ENCODE measurements around the gene TMBIM6.
"Not testable (repeated sequence)": the region's sequence is repeated elsewhere in the genome, so short reads cannot be mapped to it uniquely, and the experiment has no call there.

TMBIM6 gene

DNA sequence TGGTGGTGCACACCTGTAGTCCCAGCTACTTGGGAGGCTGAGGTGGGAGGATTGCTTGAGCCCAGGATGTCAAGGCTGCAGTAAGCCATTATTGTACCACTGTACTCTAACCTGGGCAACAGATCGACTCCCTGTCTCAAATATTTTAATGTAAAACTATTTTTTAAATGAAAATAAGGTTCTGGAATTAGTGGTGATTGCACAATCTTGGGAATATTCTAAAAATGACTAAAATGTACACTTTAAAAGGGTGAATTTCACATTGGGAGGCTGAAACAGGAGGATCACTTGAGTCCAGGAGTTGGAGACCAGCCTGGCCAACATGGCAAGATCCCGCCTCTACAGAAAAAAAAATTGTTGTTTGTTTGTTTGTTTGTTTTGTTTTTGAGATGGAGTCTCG lies 12.9 kb upstream of the TMBIM6 start:
- DNase-seq (ENCODE audit: low spot score) (no peak), FAIRE-seq (no peak)

DNA sequence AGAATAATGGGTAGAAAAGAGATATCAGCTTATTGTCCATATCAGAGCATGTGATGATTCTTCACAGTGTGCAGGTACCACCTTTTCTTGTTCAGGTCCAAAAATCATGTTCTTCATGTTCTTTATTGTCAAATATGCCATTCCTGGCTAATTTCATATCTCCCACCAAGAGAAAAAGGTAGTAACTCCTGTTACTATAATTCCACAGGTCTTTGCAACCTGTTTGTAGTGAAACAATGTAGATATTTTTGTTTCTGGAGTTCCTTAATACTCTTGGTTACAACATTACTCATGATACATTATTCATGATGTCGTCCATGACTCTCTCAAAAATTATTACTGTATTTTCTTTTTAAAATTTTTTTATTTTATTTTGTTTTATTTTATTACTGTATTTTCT lies 11.3 kb upstream of the TMBIM6 start:
- FAIRE-seq (no peak), DNase-seq (ENCODE audit: low spot score) (no peak)

DNA sequence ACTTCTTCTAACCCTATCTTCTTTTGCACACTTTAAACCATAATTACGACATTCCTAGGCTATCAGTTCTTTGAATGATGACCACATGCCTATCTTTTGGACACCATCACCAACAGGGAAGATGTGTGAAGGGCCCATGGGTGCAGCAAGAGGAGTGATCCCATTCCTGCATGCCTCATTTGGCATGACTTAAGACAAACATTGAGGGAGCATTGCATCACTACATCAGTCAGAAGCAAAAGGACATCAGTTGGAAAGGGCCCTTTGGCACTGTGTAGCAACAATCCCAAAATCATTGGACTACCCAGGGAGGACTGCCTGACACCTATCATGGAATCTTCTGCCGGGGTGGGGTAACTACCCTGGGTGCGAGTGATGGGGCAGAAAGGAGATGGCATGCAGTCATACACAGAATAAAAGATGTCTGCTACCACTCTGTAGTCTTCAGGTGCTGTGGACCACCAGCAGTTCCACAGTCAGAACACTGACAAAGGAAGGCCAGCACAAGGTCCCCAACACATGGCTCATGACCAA lies 10.7 kb upstream of the TMBIM6 start:
- FAIRE-seq (no peak), DNase-seq (ENCODE audit: low spot score) (no peak)

DNA sequence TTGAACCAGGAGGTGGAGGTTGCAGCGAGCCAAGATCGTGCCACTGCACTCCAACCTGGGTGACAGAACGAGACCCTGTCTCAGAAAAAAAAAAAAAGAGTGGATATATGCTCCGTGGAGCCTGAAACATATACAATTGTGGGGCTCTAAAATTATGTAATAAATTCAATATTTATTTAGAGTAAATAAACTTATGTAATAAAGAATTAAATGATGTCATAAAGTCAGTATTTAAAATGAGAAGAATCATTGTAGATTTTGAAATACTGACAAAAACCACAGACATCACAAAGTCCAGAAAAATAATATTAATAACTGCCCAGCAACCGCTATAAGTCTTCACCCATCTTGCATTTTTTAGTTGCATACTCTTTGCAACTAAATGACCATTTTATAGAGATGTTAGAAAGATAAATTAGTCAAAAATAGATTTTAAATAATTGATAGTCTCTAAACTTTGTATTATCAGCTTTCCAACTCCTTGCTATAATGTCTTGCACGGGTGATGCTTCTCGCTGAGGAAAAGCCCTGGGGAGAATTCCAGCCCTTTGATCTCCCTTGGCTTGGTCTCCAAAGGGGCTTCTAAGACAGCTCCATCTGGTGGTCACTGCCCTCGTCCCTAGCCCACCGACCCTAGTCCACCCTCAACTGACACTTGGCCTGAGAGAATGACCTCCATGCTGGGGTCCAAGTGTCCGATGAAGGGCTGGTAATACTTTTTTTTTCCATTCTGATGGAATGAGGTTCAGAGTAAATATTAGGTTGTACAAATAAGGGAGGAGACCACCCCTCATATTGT lies 7.9 kb upstream of the TMBIM6 start:
- FAIRE-seq (no peak), DNase-seq (ENCODE audit: low spot score) (no peak)

DNA sequence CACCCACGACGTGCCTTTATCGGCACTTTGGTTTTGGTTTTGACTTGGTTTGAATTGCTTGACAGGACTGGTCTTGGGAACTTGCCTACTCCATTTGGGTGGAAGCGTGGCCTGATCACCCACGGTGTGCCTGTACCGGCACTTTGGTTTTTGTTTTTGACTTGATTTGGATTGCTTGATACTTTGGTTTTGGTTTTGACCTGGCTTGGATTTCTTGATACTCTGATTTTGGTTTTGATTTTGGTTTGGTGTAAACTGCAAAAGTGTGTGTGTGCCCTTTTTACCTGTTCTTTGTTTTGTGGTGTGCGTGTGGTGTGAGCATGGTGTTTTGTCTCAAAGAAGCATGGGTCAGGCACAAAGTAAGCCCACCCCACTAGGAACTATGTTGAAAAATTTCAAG lies 6.5 kb upstream of the TMBIM6 start:
- not testable (repeated sequence) for DNase-seq (ENCODE audit: low spot score); FAIRE-seq

DNA sequence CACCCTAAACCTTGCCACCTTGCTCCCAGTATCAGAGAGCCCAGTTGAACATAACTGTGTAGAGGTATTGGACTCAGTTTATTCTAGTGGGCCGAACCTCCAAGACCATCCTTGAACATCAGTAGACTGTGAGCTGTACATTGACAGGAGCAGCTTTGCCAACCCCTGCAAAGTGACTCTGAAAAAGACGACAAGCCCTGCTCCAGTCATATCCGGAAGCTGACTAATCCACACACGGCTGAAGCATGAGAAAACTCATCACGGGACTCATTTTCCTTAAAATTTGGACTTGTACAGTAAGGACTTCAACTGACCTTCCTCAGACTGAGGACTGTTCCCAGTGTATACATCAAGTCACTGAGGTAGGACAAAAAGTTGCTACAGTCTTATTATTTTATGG lies 2.6 kb upstream of the TMBIM6 start:
- not testable (repeated sequence) for DNase-seq (ENCODE audit: low spot score); FAIRE-seq

DNA sequence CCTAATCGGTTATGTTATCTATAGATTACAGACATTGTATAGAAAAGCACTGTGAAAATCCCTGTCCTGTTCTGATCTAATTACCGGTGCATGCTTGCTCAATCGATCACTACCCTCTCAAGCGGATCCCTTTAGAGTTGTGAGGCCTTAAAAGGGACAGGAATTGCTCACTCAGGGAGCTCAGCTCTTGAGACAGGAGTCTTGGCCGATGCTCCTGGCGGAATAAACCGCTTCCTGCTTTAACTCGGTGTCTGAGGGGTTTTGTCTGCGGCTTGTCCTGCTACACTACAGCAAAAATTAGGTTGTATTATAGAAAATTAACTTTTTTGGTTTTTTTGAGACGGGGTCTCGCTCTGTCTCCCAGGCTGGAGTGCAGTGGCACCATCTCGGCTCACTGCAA lies 1.1 kb upstream of the TMBIM6 start:
- not testable (repeated sequence) for DNase-seq (ENCODE audit: low spot score); FAIRE-seq

DNA sequence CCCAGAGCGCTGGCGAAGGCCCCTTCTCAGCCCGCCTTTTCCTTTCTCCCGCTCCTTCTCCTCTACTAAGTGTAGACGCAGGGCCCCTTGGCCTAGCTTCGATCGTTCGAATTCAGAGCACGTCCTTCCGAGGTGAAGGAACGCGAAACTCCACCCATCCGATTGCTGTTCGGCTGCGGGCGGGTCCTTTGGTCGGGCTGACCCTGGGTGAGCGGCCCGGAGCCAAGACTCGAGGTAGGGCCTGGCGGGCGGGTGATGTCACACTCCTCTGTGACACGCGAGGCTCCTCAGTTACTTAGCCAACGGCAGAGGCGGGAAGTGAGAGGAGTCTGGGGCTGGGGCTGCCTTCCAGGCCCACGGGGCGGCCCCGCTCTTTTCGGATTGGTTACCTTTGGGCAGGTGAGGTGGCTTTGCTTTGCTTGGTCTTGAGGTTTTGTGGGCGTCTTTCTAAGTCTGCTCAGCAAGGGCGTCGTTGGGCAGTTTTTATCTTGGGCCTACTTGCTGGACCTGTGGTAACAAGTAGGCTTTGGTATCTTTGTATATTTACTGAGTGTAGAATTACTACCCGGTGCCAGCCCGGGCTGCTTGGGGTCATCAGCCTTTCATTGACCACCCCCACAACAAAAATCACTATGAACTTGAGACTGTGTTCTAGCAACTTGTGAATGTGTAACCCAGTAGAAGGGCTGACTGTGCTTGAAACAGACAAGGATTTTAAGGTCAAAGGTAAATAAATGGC lies 694 bp downstream of the TMBIM6 start:
- peak; percentile 76 for DNase-seq (ENCODE audit: low spot score)
- FAIRE-seq: no peak

DNA sequence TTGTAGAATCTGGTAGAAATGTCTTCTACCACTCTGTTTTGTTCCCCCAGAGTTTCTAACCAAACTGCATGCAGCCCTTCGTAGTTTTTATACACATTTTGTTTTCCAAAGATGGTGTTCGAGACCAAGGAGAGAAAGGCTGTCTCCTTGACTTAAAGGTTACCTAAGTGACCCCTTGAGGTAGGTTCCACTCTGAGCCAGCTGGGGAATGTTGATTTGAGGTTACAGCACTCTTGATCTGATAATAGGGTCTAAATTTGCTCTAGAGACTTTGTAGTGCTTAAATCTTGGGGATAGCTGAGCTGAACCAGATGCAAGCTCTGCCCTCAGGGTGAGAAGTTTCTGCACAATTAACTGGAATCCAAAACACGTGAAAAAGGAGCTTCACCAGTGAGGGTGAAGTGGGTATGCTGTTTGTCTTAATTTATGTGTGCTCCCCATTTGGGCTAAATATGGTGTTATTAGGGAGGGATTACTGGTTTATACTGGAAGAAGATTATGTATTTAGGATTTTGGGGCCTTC lies 3.1 kb downstream of the TMBIM6 start:
- FAIRE-seq (no peak), DNase-seq (ENCODE audit: low spot score) (no peak)

DNA sequence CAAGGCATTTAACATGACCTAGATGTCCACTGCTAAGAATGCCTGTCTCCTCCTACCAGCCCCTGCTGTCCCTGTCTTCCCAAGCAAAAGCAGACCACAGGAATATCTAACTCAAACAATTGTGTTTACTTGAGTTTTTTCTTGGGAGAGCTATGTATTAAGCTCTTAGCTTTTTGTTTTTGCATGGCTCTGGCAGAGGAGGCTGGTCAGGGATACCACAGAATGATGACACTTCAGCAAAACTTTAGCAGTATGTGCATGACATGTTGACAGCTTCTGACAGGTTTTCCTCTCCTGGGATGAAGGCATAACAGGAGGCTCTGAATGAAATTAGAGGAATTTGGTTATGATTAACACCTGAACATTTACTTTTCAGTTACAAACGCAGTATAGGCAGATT lies 6.9 kb downstream of the TMBIM6 start:
- no peak for FAIRE-seq

DNA sequence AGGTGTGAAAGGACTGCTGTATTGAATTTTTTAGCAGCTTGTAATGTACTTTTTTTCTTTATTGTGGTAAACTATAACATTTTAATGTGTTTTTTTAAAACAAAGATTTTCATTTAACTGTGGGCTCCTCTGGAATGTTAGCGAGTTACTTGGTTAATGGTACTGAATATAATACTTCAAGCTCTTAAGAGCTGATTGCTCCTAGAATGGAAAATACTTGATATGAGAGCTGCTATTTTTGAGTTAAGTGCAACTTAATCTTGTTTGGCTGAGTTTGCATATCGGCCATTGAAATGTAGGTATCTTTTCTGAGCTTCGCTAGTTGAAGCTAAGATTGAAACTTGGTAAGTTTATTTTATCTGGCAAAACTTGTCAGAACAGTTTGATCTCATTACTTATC lies 7.4 kb downstream of the TMBIM6 start:
- FAIRE-seq: no peak
- no peak for DNase-seq (ENCODE audit: low spot score)

More for the DNA sequence above, 6.9 kb downstream of the TMBIM6 start:
- no peak for DNase-seq (ENCODE audit: low spot score)

DNA sequence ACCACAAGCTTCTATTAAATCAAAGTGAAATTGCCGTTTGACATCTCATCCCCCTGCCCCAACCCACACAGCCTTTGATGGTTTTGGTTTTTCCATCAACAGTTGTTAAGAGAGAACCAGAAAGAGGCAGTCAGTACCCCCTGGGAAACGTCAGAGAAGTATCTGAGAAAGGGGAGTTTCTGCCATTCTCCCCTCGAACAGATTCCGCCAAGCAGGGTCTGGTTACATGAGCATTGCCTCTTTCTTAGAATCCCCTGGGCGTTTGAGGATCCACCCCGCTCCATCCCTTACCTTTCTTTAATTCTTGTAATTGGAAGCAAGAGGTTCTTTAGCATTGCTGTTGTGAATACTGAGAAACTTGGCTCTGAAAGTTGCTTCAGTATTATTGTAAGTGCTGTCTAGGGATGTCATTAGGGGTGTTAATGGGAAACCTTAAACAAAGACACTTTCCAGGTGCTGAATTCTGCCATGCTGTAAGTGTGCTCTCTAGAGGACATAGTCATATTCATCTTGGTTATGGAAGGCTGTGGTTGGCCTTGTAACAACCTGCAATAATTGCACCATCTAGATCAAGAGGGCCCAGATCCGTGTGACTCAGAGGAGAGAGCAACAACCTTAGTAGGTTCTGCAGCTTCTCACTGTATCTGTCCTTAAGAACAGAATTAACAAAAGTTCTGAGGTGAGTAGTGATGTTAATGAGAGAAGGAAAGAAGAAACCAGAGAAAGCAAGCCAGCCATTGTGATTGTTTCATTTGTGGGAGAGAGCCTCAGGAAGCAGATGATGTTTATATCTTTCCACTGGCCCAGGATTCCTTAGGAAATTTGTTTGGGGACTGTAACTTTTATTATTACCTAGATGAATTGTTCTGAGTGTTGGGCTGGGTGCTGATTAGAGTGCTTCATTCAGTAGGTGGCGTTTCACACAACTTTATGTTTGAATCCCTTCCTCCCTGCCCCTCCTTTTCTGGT lies 9.0 kb downstream of the TMBIM6 start:
- no peak for FAIRE-seq
- no peak for DNase-seq (ENCODE audit: low spot score)

DNA sequence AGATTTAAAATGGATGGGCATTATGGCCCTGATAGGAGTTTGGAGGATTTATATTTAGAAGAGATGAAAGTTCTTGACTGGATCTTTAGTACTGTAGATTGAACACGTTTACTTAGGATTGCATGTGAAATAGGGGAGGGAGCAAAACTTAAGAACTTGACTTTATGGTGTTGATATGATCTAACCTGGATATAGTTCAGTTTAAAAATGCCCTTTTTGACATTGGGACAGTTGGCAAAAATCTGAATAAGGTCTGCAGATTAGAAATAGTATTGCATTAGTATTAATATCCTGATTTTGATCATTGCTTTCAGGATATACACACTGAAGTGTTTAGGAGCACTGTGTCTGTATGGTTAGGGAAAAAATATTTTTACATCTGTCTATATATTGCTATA lies 9.6 kb downstream of the TMBIM6 start:
- DNase-seq (ENCODE audit: low spot score): no peak

DNA sequence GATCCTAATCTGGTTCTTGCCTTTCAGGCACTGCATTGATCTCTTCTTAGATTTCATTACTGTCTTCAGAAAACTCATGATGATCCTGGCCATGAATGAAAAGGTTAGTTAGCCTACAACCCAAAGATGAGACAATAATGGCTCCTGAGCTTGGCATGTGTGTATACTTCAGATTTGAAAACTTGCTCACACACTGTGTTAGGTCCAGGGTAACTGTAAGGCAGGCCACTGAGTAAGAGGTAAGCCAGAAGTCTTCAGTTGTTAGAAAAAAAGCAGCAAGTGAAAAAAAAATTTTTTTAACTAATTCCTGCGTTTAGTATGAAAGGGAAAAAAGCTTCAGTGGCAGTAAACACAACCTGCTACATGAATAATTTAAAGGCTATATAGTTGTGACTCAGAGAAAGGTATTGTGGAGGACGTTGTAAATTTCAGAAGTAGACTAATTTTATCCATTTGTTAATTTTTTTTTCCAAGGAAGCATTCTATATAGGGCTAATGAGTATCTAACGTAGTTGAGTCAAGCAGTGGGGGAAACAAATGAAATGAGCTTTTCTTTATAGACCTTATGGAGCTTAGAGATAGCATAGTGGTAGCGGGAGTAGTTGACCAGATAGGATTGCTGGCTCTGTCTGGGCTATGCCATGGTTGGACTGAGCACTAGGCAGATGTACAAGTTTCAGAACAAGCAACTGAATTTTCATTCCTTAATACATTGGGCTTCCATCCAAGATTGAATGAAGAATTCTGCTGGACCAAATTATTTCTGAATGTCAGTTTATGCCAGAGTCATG lies 20.5 kb downstream of the TMBIM6 start:
- DNase-seq (ENCODE audit: low spot score) (no peak), FAIRE-seq (no peak)

More for the DNA sequence above, 9.6 kb downstream of the TMBIM6 start:
- no peak for FAIRE-seq

DNA sequence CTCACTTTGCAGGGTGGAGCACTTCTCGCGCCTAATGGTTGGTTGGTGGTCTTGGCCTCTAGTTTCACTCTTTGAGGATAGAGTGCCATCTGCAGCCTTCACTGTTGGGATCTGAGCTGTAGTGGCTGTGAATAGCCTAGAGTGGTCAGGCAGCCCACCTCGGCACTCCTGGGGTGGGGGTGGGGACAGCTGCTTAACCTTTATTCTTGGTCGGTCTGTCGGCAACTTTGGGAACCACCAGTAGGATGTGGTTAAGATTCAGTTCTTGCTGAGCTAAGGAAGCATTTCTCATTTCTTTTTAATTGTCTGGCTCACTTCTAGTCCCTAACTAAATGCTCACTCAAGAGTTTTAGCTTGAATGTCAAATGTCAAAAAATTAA lies 21.1 kb downstream of the TMBIM6 start:
- DNase-seq (ENCODE audit: low spot score): no peak
- FAIRE-seq: no peak

DNA sequence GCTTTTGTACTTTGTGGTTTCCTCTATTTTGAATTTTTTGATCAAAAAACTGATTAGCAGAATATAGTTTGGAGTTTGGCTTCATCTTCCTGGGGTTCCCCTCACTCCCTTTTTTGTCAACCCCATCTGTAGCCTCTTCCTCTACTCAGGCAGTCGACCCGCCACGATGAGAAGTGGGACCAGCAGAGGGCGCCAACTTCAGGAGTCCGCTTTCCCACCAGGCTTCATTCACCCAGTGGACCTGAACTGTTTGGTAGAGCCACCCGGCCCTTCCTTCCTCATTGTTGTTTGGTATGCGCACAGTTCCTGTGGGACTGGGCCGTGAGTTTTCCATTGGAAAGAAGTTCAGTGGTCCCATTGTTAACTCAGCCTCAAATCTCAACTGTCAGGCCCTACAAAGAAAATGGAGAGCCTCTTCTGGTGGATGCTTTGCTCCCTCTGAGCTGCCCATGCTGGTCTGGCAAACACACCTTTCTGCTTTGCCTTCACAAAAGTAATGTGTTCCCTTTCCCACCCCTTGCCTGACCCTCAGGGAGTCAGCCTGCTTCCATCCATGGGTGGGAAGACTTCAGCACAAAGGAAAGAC lies 21.7 kb downstream of the TMBIM6 start:
- DNase-seq (ENCODE audit: low spot score): peak; percentile 68
- no peak for FAIRE-seq

DNA sequence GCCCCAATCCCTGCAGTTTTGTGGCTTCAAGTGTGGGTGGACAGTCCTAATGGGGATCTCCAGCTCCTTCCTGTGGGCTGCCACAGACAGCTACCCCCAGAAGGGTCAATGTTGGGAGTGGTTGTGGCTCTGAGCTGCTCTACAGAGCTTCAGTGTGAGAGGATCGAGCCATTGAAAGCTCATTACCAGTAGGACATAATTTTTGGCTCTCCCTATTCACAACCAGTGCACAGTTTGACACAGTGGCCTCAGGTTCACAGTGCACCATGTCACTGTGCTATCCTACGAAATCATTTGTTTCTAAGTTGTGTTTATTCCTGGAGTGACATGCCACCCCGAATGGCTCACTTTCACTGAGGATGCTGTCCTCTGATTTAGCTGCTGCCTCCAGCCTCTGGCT lies 22.8 kb downstream of the TMBIM6 start:
- FAIRE-seq: no peak

DNA sequence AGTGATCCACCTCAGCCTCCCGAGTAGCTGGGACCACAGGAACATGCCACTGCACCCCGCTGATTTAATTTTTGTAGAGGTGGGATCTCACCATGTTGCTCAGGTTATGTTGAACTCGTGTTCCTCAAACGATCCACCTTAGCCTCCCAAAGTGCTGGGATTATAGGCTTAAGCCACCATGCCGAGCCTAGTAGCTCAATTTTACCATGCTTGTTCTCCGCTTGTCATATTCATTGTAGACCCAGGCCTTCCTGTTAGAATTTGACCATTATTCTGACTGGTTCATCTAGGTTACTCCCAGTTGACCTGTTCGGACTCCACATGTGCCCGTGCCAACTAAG lies 24.7 kb downstream of the TMBIM6 start:
- FAIRE-seq: no peak
- no peak for DNase-seq (ENCODE audit: low spot score)

More for the DNA sequence above, 22.8 kb downstream of the TMBIM6 start:
- no peak for DNase-seq (ENCODE audit: low spot score)

DNA sequence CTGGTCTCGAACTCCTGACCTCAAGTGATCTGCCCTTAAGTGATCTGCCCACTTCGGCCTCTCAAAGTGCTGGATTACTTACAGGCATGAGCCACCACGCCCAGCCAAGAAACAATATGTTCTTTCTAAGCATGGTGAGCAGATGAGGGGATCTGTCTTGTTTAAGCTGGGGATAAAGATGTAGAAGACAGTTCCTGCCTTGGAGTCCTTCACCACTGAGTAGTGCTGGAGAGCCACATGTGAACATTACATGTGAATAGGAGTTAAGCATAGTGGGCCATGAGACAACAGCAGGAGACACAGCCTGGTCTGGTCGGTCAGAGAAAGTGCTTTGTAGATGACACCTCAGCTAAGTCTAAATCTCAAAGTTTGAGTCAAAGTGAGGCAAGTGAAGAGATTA lies 26.0 kb downstream of the TMBIM6 start:
- DNase-seq (ENCODE audit: low spot score): no peak
- FAIRE-seq: no peak

DNA sequence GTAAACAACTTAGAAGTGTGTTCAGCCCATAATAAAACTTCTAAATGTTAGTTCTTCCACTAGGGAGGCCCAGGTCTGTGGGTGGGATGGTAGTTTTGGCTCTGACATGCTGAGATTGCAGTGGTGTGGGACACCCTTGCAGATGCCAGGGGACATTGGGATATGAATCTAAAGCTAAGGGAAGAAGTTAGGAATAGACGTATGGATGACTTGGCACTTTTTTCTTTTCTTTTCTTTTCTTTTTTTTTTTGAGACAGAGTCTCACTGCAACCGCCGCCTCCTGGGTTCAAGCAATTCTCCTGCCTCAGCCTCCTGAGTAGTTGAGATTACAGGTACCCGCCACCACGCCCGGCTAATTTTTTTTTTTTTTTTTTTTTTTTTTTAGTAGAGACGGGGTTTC lies 31.7 kb downstream of the TMBIM6 start:
- DNase-seq (ENCODE audit: low spot score); FAIRE-seq: not testable (repeated sequence)
